ENCODE measurements around the gene SBF2. TPM values are rescaled to one million over a fixed set of nuclear protein-coding genes. Genes with fewer than 3 reads are reported as not detected.
A peak's percentile ranks its signal among the peaks of the same experiment; 100 is the strongest.

SBF2 gene
- polyA plus RNA-seq, 1 donor (not counting 4 experiments of a cell fraction or from before 2014, with no cell fraction given), result 24.5 TPM

GRCh38 chr11:10302359-10302743 is 8.3 kb upstream of the SBF2 start:
- Histone ChIP-seq H3K27me3 (ENCODE audit: control insufficient read depth, extremely low read depth, insufficient read depth, low read length) (no peaks in the 10 kb centered on the region), H3K9me3 (ENCODE audit: control insufficient read depth, low read depth, low read length) (no peaks in the 10 kb centered on the region), H3K9ac (ENCODE audit: control insufficient read depth, extremely low read depth, insufficient read depth, low read length) (peak overlapping the region; percentile 89), H3K36me3 (ENCODE audit: control insufficient read depth in 2 of 2, extremely low read depth in 1 of 2, insufficient read depth in 2 of 2, low read length in 2 of 2) (peaks cover 3 to 5% of the 10 kb centered on the region in 2 experiments), H3K27ac (ENCODE audit: control insufficient read depth, insufficient read depth, low read length) (peak overlapping the region; percentile 90), H3K4me2 (ENCODE audit: control insufficient read depth, extremely low read depth, insufficient read depth, low read depth, low read length) (peak overlapping the region; percentile 96), H3K9me1 (ENCODE audit: control insufficient read depth, extremely low read depth, insufficient read depth, low read length) (no peaks in the 10 kb centered on the region), H3K79me2 (ENCODE audit: control insufficient read depth, insufficient read depth, low read length) (peaks cover 26% of the 10 kb centered on the region), H3K4me1 (ENCODE audit: control insufficient read depth, extremely low read depth, insufficient read depth, low read length) (peaks cover 23% of the 10 kb centered on the region), H2AFZ (ENCODE audit: control insufficient read depth, low read length) (peak overlapping the region; percentile 86), H4K20me1 (ENCODE audit: control insufficient read depth, extremely low read depth, insufficient read depth, low read length) (no peaks in the 10 kb centered on the region), H3K4me3 (ENCODE audit: control insufficient read depth in 2 of 3, extremely low read depth in 1 of 3, insufficient read depth in 2 of 3, low read depth in 1 of 3, low read length in 3 of 3) (peak overlapping the region; percentile 89 to 97 (median 97))
- TF ChIP-seq EZH2 (IDR thresholded peaks at IDR 0.05; ENCODE audit: low read length) (no peak), CTCF (optimal IDR thresholded peaks at IDR 0.05 in 1 of 3, IDR thresholded peaks at IDR 0.05 in 1 of 3, conservative IDR thresholded peaks at IDR 0.05 in 1 of 3; ENCODE audit: extremely low read depth in 1 of 3, insufficient read depth in 2 of 3, low read length in 3 of 3) (no peak)
- no peak for FAIRE-seq
- DNase-seq (ENCODE audit: low read depth, low spot score), result no peak
- dilution Hi-C loops (cut with MboI; ENCODE audit: extremely low pct_ligation_motif_present, low sequenced_read_pairs), result no loop called here

DNA sequence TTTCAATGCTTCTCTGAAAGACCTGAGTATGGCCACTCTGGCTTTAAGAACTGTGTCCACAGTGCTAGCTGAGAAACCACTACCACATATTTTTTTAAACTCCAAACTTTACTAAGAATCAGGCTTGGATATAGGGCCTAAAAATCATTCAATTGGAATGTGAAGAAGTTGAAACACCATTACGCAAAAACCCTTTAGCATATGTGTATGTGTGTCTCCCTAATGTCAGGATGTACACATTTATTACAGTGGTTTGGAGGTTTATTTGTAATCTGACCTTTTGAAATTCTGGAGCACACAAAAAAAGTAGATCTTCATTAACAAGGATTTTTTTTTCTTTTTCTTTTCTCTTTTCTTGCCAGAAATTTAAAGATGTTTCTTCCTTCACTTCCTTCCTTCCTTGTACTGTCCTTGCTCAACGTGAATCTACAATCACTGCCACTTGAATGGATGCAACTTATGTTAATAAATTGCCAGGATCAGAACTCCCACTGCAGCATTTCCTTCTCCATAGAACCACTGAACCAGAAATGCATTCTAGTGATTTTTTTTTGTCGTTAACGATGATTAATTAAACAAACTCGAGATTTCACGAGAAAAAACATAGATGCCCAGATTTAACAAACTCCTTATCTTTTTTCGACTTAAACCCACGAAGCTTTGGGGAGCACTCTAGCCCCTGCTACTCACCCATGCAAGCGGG is 7.8 kb upstream of the SBF2 start:
- Histone ChIP-seq H4K20me1 (ENCODE audit: control insufficient read depth, extremely low read depth, insufficient read depth, low read length) (no peaks in the 10 kb centered on the region), H2AFZ (ENCODE audit: control insufficient read depth, low read length) (no peak overlapping the region), H3K27me3 (ENCODE audit: control insufficient read depth, extremely low read depth, insufficient read depth, low read length) (no peaks in the 10 kb centered on the region), H3K9me1 (ENCODE audit: control insufficient read depth, extremely low read depth, insufficient read depth, low read length) (no peaks in the 10 kb centered on the region), H3K4me3 (ENCODE audit: control insufficient read depth in 2 of 3, extremely low read depth in 1 of 3, insufficient read depth in 2 of 3, low read depth in 1 of 3, low read length in 3 of 3) (peak overlapping the region; percentile 89 to 97 (median 97)), H3K4me2 (ENCODE audit: control insufficient read depth, extremely low read depth, insufficient read depth, low read depth, low read length) (peak overlapping the region; percentile 96), H3K4me1 (ENCODE audit: control insufficient read depth, extremely low read depth, insufficient read depth, low read length) (peaks cover 23% of the 10 kb centered on the region), H3K79me2 (ENCODE audit: control insufficient read depth, insufficient read depth, low read length) (peaks cover 25% of the 10 kb centered on the region), H3K9ac (ENCODE audit: control insufficient read depth, extremely low read depth, insufficient read depth, low read length) (peak overlapping the region; percentile 89), H3K27ac (ENCODE audit: control insufficient read depth, insufficient read depth, low read length) (peak overlapping the region; percentile 90), H3K9me3 (ENCODE audit: control insufficient read depth, low read depth, low read length) (no peaks in the 10 kb centered on the region), H3K36me3 (ENCODE audit: control insufficient read depth in 2 of 2, extremely low read depth in 1 of 2, insufficient read depth in 2 of 2, low read length in 2 of 2) (peaks cover 3 to 5% of the 10 kb centered on the region in 2 experiments)
- FAIRE-seq, result no peak
- dilution Hi-C loops (cut with MboI; ENCODE audit: extremely low pct_ligation_motif_present, low sequenced_read_pairs), result no loop called here
- no peak for DNase-seq (ENCODE audit: low read depth, low spot score)
- no peak for TF ChIP-seq CTCF (optimal IDR thresholded peaks at IDR 0.05 in 1 of 3, IDR thresholded peaks at IDR 0.05 in 1 of 3, conservative IDR thresholded peaks at IDR 0.05 in 1 of 3; ENCODE audit: extremely low read depth in 1 of 3, insufficient read depth in 2 of 3, low read length in 3 of 3)
- TF ChIP-seq EZH2 (IDR thresholded peaks at IDR 0.05; ENCODE audit: low read length), result no peak

All from keratinocyte (primary cell).